Esophagus mucosa (tissue), 1 donor: Measurements from ENCODE around the gene SH3TC1. TPM values are rescaled to one million over a fixed set of nuclear protein-coding genes. Genes with fewer than 3 reads are reported as not detected.

Experiments
- ATAC-seq: fragments of 200-7000 bp; cut with Tn5 transposase; one replicate; pipeline ENCODE4 v1.9.1; 2020
- total RNA-seq: library from RNA; stranded (reverse); gene quantifications from one replicate; pipeline ENCODE4 v1.2.4, GENCODE V29; 2023
- donor health status: DM: yes; HTN: yes; CAD: no.

Gene SH3TC1
- total RNA-seq, 1 donor from 2014 or later: 52.9 TPM

DNA sequence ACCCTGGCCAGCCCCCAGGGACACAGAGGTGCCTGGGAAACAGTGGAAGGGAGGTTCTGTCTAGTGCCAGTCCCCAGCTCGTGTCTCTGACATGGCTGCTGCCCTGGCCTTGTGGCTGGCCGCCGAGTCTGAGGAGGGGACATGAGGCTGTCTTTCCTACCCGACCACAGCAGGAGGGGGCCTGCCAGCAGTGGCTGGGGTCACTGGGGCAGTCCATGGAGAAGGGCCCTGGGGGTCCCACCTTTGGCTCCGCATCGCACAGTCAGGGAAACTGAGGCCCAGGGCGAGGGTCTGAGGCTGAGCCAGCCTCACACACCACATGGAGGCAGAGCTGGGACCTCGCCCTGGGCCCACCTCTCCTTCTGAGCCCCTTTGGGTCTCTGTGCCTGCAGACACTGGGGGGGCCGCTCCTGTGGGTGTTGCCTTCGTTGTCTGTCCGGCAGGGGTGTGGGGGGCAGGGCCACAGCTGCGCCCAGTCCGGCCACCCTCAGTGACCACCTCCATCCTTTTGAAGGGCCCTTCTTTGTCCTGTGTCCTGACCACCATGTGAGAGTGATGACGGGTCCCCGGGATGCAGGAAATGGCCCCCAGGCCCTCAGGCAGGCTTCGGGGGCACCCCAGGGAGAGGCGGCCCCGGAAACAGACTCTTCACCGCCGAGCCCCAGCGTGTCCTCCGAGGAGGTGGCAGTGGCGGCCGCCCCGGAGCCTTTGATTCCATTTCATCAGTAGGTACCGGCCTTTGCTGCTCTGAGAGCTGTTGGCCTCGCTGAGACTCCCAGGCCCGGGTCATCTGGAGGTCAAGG is 17.6 kb downstream of the SH3TC1 start:
- ATAC-seq: no peak

DNA sequence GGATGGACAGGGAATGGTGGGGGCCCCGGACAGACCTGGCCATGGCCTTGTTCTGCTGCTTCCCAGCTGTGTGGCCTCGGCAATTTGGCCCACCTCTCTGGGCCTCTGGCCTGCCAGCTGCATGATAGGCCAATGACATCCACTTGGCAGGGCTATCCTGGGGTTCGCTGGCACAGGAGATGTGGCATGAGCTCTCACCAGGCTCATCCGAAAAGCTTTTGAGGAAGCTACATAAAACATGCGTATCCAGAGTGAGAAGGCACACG is 18.1 kb downstream of the SH3TC1 start:
- no peak for ATAC-seq

DNA sequence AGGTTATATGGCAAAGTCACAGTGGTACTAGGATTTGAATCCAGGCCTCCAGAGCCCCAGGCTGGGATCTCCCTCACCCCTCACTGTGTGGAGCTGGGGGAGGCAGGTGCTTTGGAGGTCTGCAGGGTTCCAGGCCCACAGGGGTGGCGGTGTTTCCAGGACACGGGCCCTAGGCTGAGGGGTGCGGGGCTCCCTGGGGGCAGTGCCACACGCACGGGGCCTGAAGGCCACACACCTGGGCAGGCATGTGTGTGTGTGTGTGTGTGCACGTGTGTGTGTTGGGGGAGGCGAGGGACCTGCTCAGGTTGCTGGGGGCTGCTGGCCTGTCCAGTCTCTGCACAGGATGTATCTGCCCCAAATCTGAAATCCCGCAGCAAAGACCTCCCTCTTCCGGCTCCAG is 18.8 kb downstream of the SH3TC1 start:
- no peak for ATAC-seq

DNA sequence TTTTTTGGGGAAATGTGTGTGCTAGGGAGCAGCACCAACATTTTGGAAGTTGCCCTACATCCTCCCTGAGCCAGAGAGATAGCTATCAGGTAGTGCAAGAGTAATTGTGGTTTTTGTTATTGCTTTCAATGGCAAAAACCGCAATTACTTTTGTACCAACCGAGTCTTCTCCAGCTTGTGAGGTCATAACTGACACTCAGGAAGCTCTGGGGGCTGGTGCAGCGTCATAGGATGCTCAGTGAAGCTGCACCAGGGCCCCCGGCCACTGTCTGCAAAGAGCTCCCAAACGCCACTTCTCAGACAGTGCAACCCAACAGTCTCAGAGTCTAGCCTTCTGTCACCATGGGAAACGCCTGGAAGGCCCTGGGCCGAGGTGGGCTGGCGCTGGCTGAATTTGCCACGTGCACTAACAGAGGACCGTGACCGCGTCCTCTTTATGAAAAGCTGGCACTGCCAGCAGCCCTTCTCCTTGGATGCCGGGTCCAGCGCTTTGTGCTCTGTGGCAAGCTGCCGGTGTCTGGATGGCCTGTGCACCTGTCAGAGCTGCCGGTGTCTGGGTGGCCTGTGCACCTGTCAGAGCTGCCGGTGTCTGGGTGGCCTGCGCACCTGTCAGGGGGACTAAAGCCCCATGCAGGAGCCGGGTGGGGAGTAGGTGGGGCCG is 19.4 kb downstream of the SH3TC1 start:
- no peak for ATAC-seq

DNA sequence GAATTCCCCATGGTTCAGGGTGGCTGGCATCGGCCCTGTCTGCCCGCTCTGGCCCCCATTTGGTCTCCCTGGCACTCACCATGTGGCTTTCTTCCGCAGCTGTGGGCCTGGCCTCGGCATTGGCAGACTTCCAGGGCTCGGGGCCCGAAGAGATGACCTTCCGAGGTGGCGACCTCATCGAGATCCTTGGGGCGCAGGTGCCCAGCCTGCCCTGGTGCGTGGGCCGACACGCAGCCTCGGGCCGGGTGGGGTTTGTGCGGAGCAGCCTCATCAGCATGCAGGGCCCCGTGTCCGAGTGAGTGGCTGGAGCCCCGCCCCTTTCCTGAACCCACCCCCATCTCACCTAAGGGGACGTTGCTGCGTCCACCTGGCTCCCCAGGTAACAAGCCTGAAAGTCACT is 20.1 kb downstream of the SH3TC1 start:
- no peak for ATAC-seq

DNA sequence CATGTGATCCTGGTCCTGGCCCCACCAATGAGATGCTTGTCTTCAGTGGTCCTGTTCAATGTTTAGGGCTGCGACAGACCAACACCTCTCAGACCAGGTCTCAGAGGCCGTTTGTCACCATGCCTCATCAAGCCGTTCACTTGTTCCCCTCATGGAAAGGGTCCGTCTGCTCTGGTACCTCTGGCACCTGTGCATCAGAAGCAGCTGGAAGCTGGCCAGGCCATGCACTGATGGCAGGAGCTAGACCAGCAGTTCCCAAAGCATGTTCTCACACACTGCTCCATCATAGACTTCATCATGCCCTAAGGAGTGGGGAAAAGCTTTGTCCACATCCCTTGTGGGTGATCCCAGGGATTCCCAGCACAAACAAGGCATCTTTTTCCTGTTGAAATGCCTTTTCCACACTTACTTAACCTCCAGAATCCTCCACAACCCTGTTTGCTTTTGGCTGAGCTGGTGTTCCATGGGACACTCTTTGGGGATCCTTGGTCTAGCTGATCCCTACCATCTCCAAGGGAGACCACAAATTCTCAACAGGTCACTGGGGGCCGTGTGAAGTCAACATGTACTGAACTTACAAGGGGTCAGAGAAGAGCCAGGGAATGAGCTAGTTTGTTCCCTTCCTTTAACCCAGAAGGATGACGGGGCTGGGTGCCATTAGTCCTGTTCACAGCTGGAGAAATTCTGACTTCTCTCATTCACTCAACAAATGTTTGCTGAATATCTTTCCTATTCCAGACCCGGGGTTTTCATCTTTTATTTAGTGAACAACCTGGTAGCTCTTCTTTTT is 21.8 kb downstream of the SH3TC1 start:
- ATAC-seq: no peak

DNA sequence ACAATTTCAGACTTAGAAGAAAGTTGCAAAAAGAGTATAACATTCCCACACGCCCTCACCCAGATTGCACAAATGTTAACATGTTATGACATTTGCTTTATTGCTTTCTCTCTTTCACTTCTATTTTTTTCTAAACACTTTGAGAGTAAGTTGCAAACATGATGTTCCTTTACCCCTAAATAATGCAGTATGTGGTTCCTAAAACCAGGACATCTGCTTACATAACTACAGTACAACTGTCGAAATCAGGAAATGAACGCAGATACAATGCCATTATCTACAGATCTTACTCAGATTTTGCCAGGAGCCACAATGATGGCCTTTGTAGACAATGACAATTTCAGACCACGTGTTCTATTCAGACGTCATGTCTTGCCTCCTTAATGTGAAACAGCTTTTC is 22.4 kb downstream of the SH3TC1 start:
- ATAC-seq: no peak

DNA sequence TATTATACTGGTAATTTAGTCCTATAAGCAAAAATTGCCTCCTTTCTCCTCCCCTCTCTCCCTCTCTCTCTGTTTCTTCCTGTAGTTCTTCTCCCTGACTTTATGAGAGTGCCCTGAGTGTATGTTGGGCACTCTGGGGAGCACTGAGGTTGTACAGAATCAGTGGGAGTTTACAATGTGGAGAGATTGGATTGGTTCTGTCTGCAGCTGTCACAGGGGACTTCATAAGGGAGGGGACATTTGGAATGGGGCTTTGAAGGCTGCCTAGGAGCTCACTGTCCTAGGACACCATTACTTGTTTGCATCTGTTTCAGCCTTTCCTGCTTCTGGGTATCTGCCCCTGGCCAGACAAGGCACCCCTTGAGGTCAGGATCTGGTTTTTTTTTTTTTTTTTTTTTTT is 22.9 kb downstream of the SH3TC1 start:
- ATAC-seq: no peak

DNA sequence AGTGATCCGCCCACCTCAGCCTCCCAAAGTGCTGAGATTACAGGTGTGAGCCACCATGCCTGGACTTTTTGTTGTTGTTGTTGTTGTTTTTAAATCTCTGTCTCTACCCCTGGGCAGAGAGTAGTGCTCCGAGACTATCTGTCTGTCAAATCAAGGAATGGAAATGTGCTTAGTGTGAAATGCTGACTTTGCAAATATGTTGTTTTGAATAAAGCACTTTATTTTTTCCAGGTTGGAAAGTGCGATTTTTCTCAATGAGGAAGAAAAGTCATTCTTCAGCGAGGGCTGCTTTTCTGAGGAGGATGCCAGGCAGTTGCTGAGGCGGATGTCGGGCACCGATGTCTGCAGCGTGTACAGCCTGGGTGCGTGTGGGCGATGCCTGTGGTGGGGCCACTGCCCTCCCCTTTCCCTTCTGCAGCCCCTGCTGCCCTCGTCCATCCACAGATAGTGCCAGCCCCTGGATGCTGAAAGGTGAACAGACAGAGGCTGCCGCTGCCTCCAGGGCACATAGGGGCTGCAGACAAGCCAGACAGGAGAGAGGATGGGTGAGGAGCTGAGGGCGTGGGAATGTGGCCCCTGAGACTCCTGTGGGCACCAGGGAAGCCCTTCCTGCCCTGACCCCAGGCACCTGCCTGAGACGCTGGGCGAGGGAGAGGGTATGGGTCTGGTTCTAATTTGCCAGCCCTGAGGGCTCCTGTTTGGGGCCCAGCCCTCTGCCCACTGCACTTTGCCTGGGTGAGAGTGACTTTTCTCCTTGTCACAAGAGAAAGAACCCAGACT is 23.7 kb downstream of the SH3TC1 start:
- ATAC-seq: no peak

DNA sequence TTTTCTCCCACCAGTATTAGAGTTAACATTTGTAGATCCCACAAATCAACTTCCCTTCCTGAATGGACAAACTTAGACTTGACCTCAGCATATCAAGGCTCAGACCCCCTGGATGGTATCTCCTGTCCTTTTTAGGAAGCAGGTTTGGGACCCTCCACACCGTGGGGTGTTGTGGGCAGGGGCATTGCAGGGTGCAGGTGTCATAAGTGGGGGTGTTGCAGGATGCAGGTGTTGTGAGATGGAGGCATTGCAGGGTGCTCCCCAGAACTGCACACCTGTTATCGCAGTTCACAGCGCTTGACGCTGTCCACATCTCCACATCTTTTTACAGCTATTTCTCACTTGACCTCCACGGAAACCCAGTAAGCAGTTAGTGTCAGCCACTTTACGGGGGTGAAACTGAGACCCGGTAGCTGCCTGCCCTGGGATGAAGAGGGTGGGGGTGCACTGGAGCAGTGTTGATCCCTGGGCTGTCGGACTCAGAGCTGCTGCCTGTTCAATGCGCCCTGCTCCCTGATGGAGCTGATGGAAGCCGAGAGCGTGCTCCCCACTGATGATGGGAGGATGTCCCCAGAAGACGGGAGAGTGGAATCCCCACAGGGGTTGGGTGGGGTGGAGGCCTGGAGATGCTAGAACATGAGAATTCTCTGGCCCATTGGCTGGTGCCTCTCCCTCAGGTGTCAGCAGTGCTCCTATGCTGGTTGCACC is 25.3 kb downstream of the SH3TC1 start:
- ATAC-seq: no peak

DNA sequence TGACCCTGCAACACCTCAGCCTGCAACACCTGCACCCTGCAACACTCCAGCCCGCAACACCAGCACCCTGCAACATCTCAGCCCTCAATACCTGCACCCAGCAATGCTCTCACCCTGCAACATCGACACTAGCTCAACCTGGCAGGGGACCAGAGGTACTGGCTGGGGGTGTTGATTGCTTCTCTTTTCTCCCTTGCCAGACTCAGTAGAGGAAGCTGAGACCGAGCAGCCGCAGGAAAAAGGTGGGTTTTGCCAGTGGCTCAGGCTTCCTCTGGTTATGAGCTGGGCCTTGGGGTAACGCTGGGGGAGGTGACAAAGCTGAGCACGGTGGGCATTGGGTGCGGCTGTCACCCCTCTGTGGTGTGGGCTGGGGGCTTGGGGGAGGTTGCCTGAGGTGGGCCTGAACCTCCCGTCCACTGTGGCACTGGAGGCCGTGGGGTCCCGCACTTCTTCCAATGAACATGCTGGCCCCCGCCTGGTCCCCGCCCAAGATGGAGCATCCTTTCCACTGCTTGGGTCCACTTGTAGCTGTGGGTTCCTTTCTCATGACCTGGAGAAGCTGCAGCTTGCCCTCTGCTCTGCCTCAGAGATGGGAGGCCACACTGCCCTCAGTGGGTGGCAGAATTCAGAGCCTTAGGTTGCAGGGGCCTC is 26.0 kb downstream of the SH3TC1 start:
- no peak for ATAC-seq

DNA sequence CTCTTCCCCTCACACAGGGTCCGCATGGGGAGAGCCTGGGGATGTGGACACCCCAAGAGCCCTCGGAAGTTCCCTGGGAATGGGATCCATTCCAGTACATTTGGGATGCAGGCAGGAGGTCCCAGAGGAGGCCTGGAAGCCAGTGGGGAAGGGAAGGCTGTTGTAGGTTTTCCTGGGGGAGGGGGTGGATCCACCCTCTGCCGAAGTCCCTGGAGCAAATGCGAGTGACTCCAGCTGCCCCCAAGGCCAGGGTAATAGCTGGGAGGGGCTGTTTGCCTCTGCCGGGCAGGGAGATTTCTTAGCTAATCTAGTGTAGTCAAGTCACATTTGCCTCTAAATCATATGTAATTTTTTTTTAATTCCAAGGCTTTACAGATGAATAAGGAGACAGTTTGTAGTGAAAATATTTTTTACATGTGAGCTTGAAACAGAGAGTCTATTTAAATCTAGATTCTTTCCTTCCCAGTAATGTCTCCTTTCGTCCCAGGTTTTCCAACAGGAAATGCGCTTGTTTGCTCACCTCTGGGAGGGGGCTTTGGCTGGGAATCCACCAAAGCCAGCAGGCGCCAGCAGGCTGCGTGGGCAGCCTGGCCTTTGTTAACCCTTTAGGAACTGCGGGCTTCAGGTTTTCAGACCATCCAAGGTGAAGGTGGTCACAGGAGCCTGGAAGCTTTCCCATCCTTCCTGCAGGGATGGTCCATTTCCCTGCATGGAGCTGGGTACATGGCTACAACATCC is 26.8 kb downstream of the SH3TC1 start:
- no peak for ATAC-seq

DNA sequence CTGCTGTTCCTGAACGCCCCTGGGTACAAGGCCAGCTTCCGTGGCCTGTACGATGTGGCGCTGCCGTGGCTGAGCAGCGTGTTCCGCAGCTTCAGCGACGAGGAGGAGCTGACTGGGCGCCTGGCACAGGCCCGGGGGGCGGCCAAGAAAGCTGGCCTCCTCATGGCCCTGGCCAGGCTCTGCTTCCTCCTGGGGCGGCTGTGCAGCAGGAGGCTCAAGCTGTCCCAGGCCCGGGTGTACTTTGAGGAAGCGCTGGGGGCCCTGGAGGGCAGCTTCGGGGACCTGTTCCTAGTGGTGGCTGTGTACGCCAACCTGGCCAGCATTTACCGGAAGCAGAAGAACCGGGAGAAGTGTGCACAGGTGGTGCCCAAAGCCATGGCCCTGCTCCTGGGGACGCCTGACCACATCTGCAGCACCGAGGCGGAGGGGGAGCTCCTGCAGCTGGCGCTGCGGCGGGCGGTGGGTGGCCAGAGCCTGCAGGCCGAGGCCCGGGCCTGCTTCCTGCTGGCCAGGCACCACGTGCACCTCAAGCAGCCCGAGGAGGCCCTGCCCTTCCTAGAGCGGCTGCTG is 28.2 kb downstream of the SH3TC1 start:
- no peak for ATAC-seq

DNA sequence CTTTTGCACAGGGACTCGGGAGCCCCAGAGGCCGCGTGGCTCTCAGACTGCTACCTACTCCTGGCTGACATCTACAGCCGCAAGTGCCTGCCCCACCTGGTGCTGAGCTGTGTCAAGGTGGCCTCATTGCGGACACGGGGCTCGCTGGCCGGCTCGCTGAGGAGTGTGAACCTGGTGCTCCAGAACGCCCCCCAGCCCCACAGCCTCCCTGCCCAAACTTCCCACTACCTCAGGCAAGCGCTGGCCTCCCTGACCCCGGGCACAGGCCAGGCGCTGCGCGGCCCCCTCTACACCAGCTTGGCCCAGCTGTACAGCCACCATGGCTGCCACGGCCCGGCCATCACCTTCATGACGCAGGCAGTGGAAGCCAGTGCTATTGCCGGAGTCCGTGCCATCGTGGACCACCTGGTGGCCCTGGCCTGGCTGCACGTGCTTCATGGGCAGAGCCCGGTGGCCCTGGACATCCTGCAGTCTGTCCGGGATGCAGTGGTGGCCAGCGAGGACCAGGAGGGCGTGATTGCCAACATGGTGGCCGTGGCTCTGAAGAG is 28.8 kb downstream of the SH3TC1 start:
- peak; percentile 0 for ATAC-seq

DNA sequence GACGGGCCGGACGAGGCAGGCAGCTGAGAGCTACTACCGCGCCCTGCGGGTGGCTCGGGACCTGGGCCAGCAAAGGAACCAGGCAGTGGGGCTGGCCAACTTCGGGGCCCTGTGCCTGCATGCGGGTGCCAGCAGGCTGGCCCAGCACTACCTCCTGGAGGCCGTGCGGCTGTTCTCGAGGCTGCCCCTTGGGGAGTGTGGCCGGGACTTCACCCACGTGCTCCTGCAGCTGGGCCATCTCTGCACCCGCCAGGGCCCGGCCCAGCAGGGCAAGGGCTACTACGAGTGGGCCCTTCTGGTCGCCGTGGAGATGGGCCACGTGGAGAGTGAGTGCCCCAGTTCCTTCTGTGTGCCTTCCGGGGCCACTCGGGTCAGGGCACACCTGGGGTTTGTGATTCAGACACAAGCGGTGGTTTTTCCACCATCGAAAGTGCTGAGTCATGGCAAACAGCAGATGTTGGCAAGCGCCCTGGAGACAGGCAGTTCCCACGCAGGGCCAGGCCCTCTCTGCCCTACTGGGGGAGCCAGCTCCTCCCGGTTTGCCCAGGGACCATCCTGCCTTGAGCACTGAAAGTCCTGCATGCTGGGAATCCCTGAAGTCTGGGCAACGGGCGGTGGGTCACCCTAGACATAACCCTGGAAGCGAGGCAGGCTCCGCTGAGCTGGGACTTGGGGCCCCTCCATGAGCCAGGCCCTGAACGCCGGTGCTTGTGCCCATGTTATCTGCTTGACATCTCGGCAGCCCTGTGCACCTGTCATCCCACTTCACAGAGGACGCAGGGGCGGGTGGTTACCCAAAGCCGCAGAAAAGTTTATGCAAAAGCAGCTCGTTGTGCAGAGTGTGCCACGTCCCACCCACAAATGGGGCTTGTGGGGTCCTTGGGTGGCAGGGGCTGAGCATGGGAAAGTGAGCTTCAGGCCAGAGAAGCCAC is 29.5 kb downstream of the SH3TC1 start:
- peak; percentile 87 for ATAC-seq

DNA sequence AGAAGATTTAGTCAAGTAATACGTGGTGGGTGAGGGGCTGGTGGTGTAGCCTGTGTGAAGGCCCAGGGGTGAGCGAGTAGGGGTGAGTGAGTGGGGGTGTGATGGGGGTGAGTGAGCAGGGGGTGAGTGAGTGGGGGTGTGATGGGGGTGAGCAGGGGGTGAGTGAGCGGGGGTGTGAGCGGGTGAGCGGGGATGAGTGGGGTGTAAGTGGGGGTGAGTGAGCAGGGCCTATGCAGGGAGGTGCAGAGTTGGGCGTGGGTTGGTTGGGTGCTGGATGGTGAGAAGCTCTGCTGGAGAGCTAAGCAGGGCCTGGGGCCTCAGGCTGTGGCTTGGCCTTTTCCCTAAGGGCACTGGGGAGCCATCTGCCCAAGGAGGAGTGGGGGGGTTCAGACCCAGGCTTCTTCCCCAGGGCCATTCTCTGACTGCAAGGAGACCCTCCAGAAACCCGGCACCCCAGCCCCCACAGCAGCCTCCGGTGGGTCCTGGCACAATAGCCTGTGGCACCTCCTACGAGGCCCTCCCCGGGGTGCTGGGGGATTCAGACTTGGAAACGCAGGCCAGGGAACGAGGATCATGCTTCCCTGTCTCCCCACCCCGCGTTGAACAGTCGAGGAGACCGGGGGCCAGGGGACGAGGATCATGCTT is 30.4 kb downstream of the SH3TC1 start:
- ATAC-seq: no peak

DNA sequence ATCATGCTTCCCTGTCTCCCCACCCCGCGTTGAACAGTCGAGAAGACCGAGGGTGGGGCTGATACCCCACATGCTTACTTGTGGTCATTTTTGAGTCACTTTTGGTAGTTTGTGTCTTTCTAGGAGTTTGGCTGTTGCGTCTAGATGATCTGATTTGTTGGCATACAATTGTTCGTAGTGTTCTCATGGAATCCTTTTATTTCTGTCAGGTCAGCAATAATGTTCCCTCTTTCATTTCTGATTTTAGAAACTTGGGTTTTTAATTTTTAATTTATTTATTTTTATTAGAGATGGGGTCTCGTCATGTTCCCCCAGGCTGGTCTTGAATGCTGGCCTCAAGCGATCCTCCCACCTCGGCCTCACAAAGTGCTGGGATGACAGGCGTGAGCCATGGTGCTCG is 30.9 kb downstream of the SH3TC1 start:
- no peak for ATAC-seq

DNA sequence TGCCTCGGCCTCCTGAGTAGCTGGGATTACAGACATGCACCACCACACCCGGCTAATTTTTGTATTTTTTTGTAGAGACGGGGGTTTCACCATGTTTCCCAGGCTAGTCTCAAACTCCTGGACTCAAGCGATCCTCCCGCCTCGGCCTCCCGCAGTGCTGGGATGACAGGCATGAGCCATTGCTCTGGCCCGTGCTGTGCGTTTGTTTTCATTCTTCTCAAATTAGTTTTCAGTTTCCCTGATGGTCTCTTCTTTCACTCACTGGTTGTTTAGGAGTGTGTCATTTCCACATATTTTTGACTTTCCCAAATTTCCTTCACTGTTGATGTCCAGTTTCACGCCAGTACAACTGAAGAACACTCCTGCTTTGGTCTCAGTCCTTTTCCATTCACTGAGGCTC is 31.8 kb downstream of the SH3TC1 start:
- ATAC-seq: no peak

DNA sequence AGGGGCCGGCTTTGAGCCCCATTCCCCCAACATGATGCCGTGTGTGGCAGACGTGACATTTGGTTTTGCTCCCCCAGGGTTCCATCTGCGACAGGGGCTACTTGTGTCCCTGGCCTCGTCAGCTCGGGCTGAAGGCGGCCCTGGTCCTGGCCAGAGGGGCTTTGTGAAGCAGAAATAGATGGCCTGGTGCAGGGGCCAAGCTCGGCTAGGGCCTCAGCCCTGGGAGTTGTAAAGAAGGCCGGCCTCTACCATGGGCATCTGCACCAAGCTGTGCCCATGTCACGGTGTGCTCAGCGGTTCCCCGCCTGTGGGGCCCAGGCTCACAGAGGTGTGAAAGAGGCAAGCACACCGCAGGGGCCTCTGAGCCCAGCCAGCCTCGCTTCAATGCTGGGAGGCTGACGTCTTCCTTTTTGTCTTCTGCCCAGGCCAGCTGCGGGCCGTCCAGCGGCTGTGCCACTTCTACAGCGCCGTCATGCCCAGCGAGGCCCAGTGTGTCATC is 32.5 kb downstream of the SH3TC1 start:
- no peak for ATAC-seq
